Activated gamma-delta T cell treated with Interleukin-2 at 50 U/mL for 16 hours (primary cell): ENCODE results near the gene HIVEP3.

Experiments
- DNase-seq: peaks from one replicate; pipeline ENCODE4 v3.0.0-alpha.2; 2020

Gene HIVEP3

DNA sequence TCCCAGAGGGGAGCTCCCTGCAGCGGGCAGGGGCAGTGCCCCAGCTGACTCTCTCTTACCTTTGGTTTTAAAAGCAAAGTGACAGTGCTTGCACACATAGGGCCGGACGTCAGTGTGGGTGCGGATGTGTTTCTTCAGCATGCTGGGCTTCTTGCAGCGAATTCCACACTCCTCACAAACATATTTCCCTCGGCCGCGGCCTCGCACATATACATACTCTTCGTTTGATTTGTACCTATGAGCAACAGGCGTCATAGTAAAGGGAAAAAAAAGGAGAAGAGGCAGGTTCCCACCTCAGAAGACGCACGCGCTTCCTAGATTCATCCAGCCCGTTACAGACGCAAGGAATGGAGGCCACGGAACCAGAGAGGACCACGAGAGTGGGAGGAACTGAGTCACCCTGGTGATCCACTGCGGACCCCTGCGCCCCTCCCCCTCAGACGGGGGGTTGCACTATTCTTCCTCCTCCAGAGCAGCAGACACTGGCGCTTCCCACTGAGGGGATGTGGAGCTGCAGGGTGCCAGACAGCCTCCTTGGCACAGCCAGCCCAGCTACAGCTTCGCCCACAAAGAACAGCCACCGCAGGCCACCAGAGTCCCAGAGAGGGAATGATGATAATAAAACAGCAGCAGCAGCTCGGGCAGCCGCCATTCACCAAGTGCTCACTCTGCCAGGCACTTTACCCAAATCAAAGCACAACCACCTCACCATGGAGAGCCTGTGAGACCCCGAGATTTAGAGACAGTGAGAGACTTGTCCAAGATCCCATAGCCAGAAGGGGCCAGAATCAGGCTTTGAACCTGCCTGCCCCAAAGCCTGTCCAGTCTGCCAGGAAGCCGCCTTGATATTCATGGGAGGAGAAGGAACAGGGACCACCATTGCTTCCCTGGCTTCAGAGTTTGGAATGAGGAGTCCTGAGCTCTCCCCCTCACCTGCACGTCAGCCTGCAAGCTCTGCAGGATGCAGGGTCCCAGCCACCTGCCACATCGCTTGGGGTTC lies 393.7 kb downstream of the HIVEP3 start:
- no peak for DNase-seq

GRCh38 chr1:41523949-41524675 lies 394.6 kb downstream of the HIVEP3 start:
- no peak for DNase-seq

DNA sequence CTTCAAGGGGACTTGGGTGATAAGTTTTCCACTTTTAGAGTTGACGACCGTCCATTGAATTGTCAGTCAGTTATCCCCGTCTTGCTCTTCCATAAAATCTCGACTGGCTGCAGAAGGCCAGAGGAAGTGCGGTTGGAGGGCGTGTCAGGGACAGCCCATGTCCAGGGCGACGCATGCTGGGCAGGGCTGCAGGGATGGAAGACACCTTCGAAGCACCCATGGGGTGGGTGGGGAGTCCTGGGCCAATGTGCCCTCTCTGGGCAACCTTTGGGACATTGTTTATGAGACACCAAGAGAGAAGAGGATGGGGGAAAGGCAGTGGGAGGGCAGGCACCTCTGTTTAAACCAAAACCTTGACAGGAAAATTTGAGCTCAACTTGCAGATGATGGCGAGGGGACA lies 395.7 kb downstream of the HIVEP3 start:
- DNase-seq: no peak

DNA sequence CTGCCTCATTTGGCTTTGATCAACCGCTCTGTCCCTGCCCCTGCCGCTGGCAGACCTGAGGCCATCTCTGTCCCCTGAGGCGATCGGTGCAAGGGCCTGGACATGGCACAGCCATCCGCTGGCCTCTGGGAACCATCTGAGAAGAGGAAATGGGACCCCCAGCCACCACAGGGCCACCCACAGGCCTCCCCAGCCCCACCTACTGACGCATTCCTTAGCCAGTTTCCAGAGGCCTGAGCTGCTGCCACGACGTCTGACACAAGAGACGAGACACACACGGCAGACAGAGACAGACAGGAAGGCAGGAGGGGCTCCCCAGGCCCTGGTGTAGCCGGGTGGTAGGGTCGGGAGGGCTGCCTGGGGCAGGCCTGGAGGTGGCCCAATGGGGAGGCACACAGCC lies 397.0 kb downstream of the HIVEP3 start:
- no peak for DNase-seq

DNA sequence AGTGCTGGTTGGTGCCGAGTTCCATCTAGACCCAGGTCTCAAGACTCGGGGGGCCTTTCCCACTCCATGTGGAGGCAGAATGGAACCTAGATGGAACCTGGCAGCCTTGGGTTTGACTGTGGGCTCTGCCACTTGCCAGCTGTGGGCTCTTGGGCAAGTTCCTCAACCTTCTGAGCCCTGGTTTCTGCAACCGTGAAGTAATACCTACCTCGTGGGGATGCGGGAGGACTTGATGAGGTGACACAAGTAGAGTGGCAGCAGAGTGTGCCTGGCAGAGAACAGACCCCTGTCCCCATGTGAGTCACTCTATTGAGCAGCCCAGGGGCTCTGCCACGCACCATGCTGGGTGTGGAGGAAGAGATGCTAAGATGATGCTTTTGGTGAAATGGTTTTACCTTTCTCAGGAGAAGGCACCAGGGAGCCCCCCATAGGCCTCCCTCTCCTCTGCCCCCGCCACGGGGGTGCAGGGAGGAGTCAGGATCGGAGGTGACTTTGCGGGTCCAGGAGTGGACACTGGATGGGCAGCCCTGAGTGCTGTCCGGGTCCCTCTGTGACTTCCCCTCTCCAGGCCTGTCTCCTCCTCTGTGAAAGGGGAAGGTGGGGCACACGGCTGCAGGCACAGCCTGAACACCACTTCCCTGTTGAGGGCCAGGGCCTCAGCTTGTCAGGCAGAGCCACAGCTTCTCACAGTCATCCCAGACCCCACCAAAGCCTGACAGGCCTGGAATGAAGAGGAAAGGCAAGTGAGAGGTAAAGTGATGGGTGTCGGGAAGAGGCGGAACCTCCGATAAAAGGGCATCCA lies 397.6 kb downstream of the HIVEP3 start:
- no peak for DNase-seq

- DNase-seq: no peak
Observed at GRCh38 chr1:41519667-41520066, 399.1 kb downstream of the HIVEP3 start.

GRCh38 chr1:41518471-41518870 lies 400.3 kb downstream of the HIVEP3 start:
- no peak for DNase-seq

- DNase-seq: no peak
Observed at GRCh38 chr1:41517062-41517438, 401.7 kb downstream of the HIVEP3 start.

DNA sequence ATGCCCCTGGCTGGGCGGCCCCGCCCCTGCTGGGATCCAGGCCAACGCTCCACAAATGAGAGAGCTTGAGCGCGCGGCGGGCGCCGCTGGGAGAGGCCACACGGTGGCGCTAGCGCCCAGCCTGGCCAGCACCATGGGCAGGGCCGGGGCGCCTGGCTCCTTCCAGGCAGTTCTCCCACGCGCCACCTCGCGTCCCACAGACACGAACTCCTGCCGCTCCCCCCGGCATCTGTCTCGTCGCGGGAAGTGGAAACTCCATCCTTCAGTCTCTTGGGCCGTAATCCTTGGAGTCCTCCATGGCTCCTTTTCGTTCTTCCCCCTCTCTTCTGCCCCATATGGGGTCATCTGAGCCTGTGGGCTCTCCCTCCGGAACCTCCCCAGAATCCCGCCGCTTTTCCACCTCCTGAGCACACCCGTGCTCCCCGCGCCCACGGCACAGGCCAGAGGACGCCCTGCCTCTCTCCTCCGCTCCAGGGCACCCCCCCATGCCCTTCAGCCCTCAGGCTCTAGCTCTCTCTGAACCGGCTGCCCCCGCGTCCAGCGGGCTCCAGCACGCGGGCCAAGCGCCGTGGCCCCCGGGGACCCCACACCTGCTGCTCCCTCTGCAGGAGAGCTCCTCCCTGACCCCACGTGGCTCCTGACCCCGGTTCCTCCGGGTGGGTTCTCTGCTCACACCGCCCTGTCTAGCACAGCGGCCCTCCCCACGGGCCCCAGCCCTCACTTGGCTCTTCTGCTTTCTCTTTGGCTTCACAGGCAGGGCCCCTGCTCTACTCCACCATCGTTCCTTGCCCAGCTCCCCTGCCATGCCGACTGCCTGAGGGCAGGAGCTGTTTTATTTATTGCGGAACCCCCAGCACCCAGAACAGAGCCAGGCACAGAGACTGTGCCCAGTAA lies 402.3 kb downstream of the HIVEP3 start:
- peak; percentile 45 for DNase-seq

DNA sequence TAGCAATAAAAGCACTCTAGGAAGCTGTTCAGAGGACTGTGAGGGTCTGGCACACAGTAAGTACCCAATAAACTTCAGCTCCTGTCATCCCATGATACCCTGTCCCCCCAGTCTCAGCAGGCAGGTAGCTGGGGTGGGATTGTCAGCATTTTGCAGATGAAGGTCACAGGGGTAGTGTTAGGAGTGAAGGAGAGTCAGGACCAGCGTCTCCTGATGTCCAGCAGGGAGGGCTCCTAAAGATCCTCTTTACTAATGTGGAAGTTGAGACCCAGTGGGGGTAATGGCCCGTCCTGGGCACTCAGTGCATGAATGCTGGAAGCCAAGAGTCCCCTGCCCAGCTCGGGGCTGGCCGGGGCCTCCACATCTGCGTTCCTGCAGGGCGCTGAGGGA lies 402.9 kb downstream of the HIVEP3 start:
- no peak for DNase-seq

GRCh38 chr1:41515131-41515678 lies 403.5 kb downstream of the HIVEP3 start:
- DNase-seq: no peak

- DNase-seq: no peak
Observed at GRCh38 chr1:41514381-41514780, 404.3 kb downstream of the HIVEP3 start.

- no peak for DNase-seq
Observed at GRCh38 chr1:41513383-41513735, 405.4 kb downstream of the HIVEP3 start.

GRCh38 chr1:41512701-41513382 lies 405.9 kb downstream of the HIVEP3 start:
- no peak for DNase-seq

DNA sequence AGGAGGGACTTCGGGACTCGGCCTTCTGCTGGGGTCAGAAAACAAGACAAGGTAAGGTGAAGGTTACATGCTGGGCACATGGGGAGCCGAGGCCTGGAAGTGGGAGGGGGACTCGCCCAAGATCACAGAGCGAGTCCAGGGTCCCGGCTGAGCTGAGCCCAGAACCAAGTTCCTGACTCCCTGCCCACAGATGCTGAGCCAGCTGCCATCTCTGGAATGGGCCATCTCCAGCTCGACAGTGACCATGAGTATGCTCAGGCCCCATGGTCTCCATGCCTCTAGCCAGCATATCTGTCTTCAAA lies 407.5 kb downstream of the HIVEP3 start:
- no peak for DNase-seq

DNA sequence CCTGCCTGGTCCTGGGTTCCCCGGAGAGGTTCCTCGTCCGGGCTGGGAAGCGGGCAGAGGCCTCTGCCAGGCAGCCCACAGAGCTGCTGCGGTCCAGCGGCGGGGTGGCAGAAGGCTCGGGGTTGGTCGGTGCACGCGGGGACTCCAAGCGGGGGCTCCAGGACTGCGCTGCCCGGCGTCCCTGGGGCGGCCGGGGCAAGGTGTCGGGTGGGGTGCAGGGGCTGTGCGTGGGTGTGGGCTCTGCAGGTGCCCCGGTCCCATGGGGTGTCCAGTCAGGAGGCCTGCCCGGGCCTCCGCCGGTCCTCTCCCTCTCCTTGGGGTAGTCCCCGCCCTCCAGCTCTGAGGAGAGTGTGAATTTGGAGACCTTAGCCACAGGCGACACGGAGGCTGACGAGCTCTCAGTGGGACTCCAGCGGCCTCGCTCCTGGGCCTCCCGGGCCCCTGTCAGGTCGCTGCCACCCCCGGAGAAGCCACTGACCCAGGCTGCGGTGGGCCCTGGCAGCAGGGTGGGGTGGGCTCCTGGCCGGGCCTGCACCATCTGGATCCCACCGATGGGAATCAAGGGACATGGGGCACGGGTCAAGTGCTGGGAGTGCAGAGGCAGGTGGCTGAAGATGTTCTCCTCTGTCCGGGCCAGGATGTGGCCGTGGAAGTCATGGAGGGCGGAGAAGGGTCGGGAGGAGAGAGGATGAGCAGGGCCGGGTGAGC lies 408.0 kb downstream of the HIVEP3 start:
- DNase-seq: no peak

GRCh38 chr1:41509270-41509671 lies 409.5 kb downstream of the HIVEP3 start:
- no peak for DNase-seq

- no peak for DNase-seq
Observed at GRCh38 chr1:41508290-41508689, 410.4 kb downstream of the HIVEP3 start.

GRCh38 chr1:41507836-41508235 lies 410.9 kb downstream of the HIVEP3 start:
- no peak for DNase-seq

- no peak for DNase-seq
Observed at GRCh38 chr1:41507110-41507720, 411.5 kb downstream of the HIVEP3 start.
